Activated CD8-positive, alpha-beta T cell treated with anti-CD3 and anti-CD28 coated beads for 36 hours (primary cell): ENCODE data around the gene ATRNL1. TPM values are rescaled to one million over a fixed set of nuclear protein-coding genes. Genes with fewer than 3 reads are reported as not detected.

Experiments used
- ATAC-seq: fragments of 200-7000 bp; cut with Tn5 transposase; one replicate; pipeline ENCODE4 v1.10.0; 2021; ENCODE audit warnings: mild to moderate bottlenecking, moderate library complexity
- CTCF ChIA-PET: fragments of 350-600 bp; sonication (Branson Sonifier 250); formaldehyde crosslinking; loops from one replicate; lab custom pipeline; 2021; ENCODE audit warnings: antibody characterized with exemption; lab: Charles Lee
- POLR2A ChIA-PET: fragments of 350-600 bp; sonication (Branson Sonifier 250); formaldehyde crosslinking; loops from one replicate; lab custom pipeline; 2021; ENCODE audit warnings: antibody characterized with exemption; lab: Charles Lee
- DNase-seq: peaks from one replicate; pipeline ENCODE4 v3.0.0-alpha.2; 2020
- H3K27ac Mint-ChIP-seq: one replicate; pipeline ENCODE4 v1.8.0; 2021; ENCODE audit warnings: mild to moderate bottlenecking, mixed read lengths
- H3K27me3 Mint-ChIP-seq: one replicate; pipeline ENCODE4 v1.8.0; 2021; ENCODE audit warnings: mixed read lengths
- H3K36me3 Mint-ChIP-seq: one replicate; pipeline ENCODE4 v1.8.0; 2021; ENCODE audit warnings: low read depth, mixed read lengths
- H3K4me1 Mint-ChIP-seq: one replicate; pipeline ENCODE4 v1.8.0; 2021; ENCODE audit warnings: low read depth, mixed read lengths
- H3K4me3 Mint-ChIP-seq: one replicate; pipeline ENCODE4 v1.8.0; 2021; ENCODE audit warnings: mild to moderate bottlenecking, moderate library complexity, mixed read lengths
- H3K9me3 Mint-ChIP-seq: one replicate; pipeline ENCODE4 v1.8.0; 2021; ENCODE audit warnings: mixed read lengths
- intact Hi-C: fragments of 100-400 bp; cut with micrococcal nuclease; formaldehyde crosslinking; loops from one replicate; pipeline ENCODE4 v1.10.0; 2022
- total RNA-seq, 2 experiments: library from RNA; stranded (reverse); gene quantifications; one replicate each; pipeline ENCODE4 v1.2.3, GENCODE V29; 2021
- TF ChIP-seq, protein P1 (sequence below): fragments of 200-600 bp; IDR thresholded peaks from one replicate; pipeline ENCODE4 v1.8.0; 2022; ENCODE audit warnings: antibody characterized with exemption, mild to moderate bottlenecking

Gene ATRNL1
- total RNA-seq, 2 experiments from 2014 or later: not detected

DNA sequence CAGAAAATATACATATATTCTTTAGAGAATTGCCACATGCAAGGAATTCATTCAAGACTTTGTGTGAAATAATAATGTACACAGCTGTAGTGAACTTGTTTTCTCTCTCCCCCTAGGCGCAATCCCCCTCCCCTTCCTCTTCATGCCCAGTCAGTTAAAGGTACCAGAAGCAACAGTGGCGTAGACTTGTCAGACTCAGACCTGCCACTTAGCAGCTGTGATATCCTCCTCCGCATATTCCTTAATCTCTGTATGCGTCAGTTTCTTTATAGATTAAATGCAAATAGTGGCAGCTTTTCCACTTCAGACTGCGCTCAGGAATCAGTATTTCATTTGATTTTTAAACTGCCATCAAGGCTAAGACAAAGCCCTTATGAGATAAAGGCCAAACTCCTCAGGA lies 815.9 kb downstream of the ATRNL1 start:
- no peak overlapping the region for H3K4me3 Mint-ChIP-seq
- intact Hi-C loops: no loop called here
- TF ChIP-seq, protein P1, sequence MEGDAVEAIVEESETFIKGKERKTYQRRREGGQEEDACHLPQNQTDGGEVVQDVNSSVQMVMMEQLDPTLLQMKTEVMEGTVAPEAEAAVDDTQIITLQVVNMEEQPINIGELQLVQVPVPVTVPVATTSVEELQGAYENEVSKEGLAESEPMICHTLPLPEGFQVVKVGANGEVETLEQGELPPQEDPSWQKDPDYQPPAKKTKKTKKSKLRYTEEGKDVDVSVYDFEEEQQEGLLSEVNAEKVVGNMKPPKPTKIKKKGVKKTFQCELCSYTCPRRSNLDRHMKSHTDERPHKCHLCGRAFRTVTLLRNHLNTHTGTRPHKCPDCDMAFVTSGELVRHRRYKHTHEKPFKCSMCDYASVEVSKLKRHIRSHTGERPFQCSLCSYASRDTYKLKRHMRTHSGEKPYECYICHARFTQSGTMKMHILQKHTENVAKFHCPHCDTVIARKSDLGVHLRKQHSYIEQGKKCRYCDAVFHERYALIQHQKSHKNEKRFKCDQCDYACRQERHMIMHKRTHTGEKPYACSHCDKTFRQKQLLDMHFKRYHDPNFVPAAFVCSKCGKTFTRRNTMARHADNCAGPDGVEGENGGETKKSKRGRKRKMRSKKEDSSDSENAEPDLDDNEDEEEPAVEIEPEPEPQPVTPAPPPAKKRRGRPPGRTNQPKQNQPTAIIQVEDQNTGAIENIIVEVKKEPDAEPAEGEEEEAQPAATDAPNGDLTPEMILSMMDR: no peak
- H3K4me1 Mint-ChIP-seq: no peaks in the 10 kb centered on the region
- ATAC-seq: no peak
- CTCF ChIA-PET: no interaction called here
- peaks cover 1% of the 10 kb centered on the region for H3K9me3 Mint-ChIP-seq
- no peaks in the 10 kb centered on the region for H3K27me3 Mint-ChIP-seq
- H3K27ac Mint-ChIP-seq: no peak overlapping the region
- H3K36me3 Mint-ChIP-seq: no peaks in the 10 kb centered on the region
- no peak for DNase-seq
- POLR2A ChIA-PET: no interaction called here

DNA sequence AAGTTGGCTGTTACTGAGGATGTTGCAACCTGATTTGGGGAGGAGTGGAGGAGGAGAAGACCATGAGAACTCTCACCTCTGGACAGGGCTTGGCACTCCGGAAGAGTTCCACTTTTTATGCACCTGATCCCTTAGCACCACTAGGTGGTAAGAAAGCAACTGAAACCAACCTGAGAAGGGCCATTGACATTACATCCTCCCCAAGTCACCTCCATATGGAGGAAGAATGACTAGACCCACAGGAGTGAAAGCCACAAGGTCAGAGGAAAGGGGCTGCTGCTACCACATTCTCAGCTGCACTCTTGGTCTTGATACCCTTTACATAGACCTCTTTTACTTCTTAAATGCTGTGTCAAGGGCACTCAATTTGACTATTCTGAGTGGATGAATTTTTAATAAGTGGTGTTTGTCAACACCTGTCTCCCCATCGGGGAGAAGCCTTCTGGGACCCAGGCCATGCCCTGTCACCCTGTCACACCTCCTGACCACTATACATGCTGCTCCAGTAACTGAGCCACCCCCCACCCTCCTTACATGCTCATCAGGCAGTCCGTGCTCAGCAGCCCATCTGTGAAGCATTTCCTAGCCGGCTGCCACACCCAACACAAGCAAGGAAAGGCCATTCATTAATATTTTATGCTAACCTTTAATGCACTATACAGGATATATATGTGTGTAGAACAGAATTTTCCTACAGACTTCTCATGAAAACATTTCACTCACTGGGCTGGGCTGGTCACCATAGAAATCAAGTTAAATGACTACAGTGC lies 817.0 kb downstream of the ATRNL1 start:
- POLR2A ChIA-PET: no interaction called here
- TF ChIP-seq, protein P1: no peak
- H3K27me3 Mint-ChIP-seq: no peaks in the 10 kb centered on the region
- DNase-seq: no peak
- H3K36me3 Mint-ChIP-seq: no peaks in the 10 kb centered on the region
- peaks cover 3% of the 10 kb centered on the region for H3K9me3 Mint-ChIP-seq
- intact Hi-C loops: no loop called here
- no peak overlapping the region for H3K4me3 Mint-ChIP-seq
- no peak overlapping the region for H3K27ac Mint-ChIP-seq
- CTCF ChIA-PET: no interaction called here
- no peaks in the 10 kb centered on the region for H3K4me1 Mint-ChIP-seq
- no peak for ATAC-seq

DNA sequence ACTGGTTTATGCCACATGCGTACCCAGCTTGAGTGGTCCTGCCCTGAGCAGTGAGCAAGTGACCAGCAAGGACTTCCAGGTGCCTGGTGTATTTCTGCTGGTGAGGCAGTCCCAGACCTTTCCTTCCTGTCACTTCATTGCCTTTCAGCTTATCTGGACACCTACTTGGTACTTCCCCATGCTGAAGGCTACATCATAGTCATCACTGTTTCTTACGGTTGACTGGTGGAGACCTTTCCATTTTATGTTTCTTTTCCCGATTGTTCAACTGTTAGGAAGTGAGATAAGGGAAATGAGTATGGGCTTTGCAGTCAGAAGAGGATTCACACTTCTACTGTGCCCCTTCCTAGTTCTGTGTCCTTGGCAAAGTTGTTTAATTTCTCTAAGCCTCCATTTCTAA lies 821.3 kb downstream of the ATRNL1 start:
- intact Hi-C loops: no loop called here
- H3K4me3 Mint-ChIP-seq: no peak overlapping the region
- DNase-seq: no peak
- peaks cover 5% of the 10 kb centered on the region for H3K9me3 Mint-ChIP-seq
- ATAC-seq: no peak
- TF ChIP-seq, protein P1: no peak
- no peak overlapping the region for H3K27ac Mint-ChIP-seq
- POLR2A ChIA-PET: no interaction called here
- no peaks in the 10 kb centered on the region for H3K27me3 Mint-ChIP-seq
- CTCF ChIA-PET: no interaction called here
- H3K4me1 Mint-ChIP-seq: no peaks in the 10 kb centered on the region
- no peaks in the 10 kb centered on the region for H3K36me3 Mint-ChIP-seq

DNA sequence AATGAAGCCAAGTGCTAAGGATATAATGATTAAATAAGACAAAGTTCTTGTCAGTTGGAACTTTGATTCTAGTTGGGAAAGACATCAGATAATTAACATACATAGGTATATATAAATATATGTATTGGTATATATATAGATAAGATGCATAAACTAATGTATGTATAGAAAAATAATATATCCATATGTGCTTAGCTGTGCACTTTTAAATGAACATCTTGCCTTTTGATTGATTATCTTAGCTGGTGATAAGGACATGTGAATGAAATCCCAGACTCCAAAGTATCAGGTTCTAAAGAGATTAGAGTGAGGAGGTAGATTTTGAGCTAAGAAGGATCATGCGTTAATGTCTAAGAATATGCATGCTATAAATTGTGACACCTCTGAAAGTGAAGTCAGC lies 822.3 kb downstream of the ATRNL1 start:
- ChIA-PET POLR2A (no interaction called here), CTCF (no interaction called here)
- intact Hi-C loops: no loop called here
- no peaks in the 10 kb centered on the region for H3K27me3 Mint-ChIP-seq
- H3K36me3 Mint-ChIP-seq: no peaks in the 10 kb centered on the region
- ATAC-seq (no peak), DNase-seq (no peak)
- H3K4me1 Mint-ChIP-seq: no peaks in the 10 kb centered on the region
- no peak overlapping the region for H3K27ac Mint-ChIP-seq
- peaks cover 7% of the 10 kb centered on the region for H3K9me3 Mint-ChIP-seq
- H3K4me3 Mint-ChIP-seq: no peak overlapping the region
- TF ChIP-seq, protein P1: no peak

DNA sequence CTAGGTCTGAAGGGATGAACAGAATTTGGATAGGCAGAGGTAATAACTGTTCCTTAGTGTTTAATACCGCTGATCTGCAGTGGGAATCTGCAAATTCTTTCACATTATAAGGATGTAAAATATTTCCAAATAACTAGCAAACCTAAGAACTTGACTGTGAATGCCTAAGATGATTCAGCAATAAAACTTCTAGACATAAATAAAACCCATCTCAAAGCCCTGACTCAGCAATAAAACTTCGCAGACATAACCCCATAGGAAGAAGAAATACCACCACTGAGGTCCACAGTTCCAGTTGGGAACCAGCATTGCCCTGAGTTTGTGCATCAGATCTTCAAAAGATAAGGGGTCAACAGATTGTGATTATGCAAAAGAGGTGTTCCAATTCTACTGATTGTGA lies 825.6 kb downstream of the ATRNL1 start:
- no peak for DNase-seq
- Mint-ChIP-seq H3K36me3 (no peaks in the 10 kb centered on the region), H3K9me3 (peaks cover 7% of the 10 kb centered on the region), H3K4me1 (no peaks in the 10 kb centered on the region), H3K27me3 (no peaks in the 10 kb centered on the region), H3K27ac (no peak overlapping the region), H3K4me3 (no peak overlapping the region)
- intact Hi-C loops: no loop called here
- TF ChIP-seq, protein P1: no peak
- ATAC-seq: no peak
- CTCF ChIA-PET: no interaction called here
- POLR2A ChIA-PET: no interaction called here
